AG09319 (cell line): ENCODE measurements around the gene GSPT1.
A peak's percentile ranks its signal among the peaks of the same experiment; 100 is the strongest.

Experiments
- DNase-seq: peaks from one replicate; pipeline ENCODE4 v3.0.0-alpha.2; 2010; ENCODE audit warnings: low read depth; ENCODE audit errors: extremely low read depth
- CTCF ChIP-seq: IDR thresholded peaks from 2 replicates; pipeline ENCODE4 v1.5.1; 2011; ENCODE audit warnings: low read depth, mild to moderate bottlenecking, inconsistent platforms, low read length, moderate library complexity

The GSPT1 gene

GRCh38 chr16:11868412-11868980 is 47.3 kb downstream of the GSPT1 start:
- DNase-seq: no peak
- TF ChIP-seq CTCF: no peak

GRCh38 chr16:11862489-11862888 is 53.3 kb downstream of the GSPT1 start:
- no peak for TF ChIP-seq CTCF
- DNase-seq: no peak

- TF ChIP-seq CTCF: no peak
- DNase-seq: no peak
Measured at GRCh38 chr16:11857161-11857560, 58.6 kb downstream of the GSPT1 start.

GRCh38 chr16:11852092-11852809 is 63.5 kb downstream of the GSPT1 start:
- TF ChIP-seq CTCF: no peak
- no peak for DNase-seq

- peak; percentile 77 for DNase-seq
- TF ChIP-seq CTCF: no peak
Measured at GRCh38 chr16:11851294-11852091, 64.3 kb downstream of the GSPT1 start, which contains the start of gene RSL1D1. RSL1D1 (minus strand) TSS chr16:11851542; CDS start chr16:11851512, 30 bp downstream.

- no peak for TF ChIP-seq CTCF
- no peak for DNase-seq
Measured at GRCh38 chr16:11848842-11849241, 66.9 kb downstream of the GSPT1 start.

GRCh38 chr16:11844499-11844898 is 71.3 kb downstream of the GSPT1 start:
- no peak for DNase-seq
- no peak for TF ChIP-seq CTCF
